HG03097 (cell line): Measurements from ENCODE around the gene NR2C2.
"Not testable (repeated sequence)": the region's sequence is repeated elsewhere in the genome, so short reads cannot be mapped to it uniquely, and the experiment has no call there.

Experiments
- ATAC-seq: cut with Tn5 transposase; IDR thresholded peaks from one replicate; pipeline ENCODE4 v1.9.1; 2021; ENCODE audit not compliant: unreplicated experiment, low FRiP score

NR2C2 gene

GRCh38 chr3:14947100-14947885 is at the start of gene NR2C2:
NR2C2 (plus strand) TSS chr3:14947583; CDS start chr3:15003915, 56,332 bp downstream.
- ATAC-seq: peak; percentile 42

- ATAC-seq: no peak
Observed at GRCh38 chr3:14898929-14899328, 48.5 kb upstream of the NR2C2 start.

GRCh38 chr3:14899993-14900618 is 47.3 kb upstream of the NR2C2 start:
- no peak for ATAC-seq

- no peak for ATAC-seq
Observed at GRCh38 chr3:14900881-14901873, 46.2 kb upstream of the NR2C2 start.

GRCh38 chr3:14902719-14903118 is 44.7 kb upstream of the NR2C2 start:
- no peak for ATAC-seq

GRCh38 chr3:14903501-14903900 is 43.9 kb upstream of the NR2C2 start:
- ATAC-seq: not testable (repeated sequence)

GRCh38 chr3:14905055-14905657 is 42.2 kb upstream of the NR2C2 start:
- no peak for ATAC-seq

GRCh38 chr3:14906355-14906971 is 40.9 kb upstream of the NR2C2 start:
- ATAC-seq: no peak

GRCh38 chr3:14907043-14907966 is 40.1 kb upstream of the NR2C2 start:
- no peak for ATAC-seq

- no peak for ATAC-seq
Observed at GRCh38 chr3:14909250-14909649, 38.1 kb upstream of the NR2C2 start.

- ATAC-seq: no peak
Observed at GRCh38 chr3:14911651-14912050, 35.7 kb upstream of the NR2C2 start.

- ATAC-seq: no peak
Observed at GRCh38 chr3:14913071-14913925, 34.1 kb upstream of the NR2C2 start.

- ATAC-seq: no peak
Observed at GRCh38 chr3:14913926-14914778, 33.2 kb upstream of the NR2C2 start.

GRCh38 chr3:14914779-14915117 is 32.6 kb upstream of the NR2C2 start:
- no peak for ATAC-seq

GRCh38 chr3:14915636-14916222 is 31.7 kb upstream of the NR2C2 start:
- ATAC-seq: no peak

GRCh38 chr3:14918356-14918860 is 29.0 kb upstream of the NR2C2 start:
- ATAC-seq: no peak

- ATAC-seq: no peak
Observed at GRCh38 chr3:14920536-14920935, 26.8 kb upstream of the NR2C2 start.
